Measurements from ENCODE around the gene OBI1. TPM values are rescaled to one million over a fixed set of nuclear protein-coding genes. Genes with fewer than 3 reads are reported as not detected.

The OBI1 gene
- total and polyA plus RNA-seq, 2 donors from 2014 or later = 4.0 to 9.9 TPM

DNA sequence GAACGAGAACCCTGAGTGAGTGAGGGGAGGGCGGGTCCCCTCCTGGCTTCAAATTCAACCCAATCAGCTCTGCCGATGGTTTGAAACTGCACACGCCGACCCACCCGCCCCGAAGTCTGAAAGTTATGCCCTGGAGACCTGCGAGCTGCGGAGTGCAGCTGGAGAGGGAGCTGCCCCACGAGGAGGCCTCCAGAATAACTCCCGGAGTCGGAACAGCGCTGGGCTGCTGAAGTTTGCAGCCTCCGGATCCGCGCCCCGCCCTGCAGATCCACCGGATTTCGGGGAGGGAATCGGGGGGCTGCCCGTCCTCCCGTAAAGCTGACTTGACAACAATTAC, 62.6 kb downstream of the OBI1 start:
- no peaks in the 10 kb centered on the region for H3K36me3 ChIP-seq (ENCODE audit: control insufficient read depth in 2 of 3, insufficient read depth in 3 of 3, low read length in 3 of 3)
- no peak overlapping the region for H3K9ac ChIP-seq (ENCODE audit: low read length in 3 of 3)
- H3K4me1 ChIP-seq (ENCODE audit: control insufficient read depth in 2 of 3, insufficient read depth in 2 of 3, low read depth in 1 of 3, low read length in 3 of 3) = peaks cover 0 to 3% (median 0%) of the 10 kb centered on the region in 3 donors
- intact Hi-C loops (cut with DNase I) = no loop called here
- H3K4me3 ChIP-seq (ENCODE audit: low read length in 3 of 3) = no peak overlapping the region
- no peak for FAIRE-seq
- no peaks in the 10 kb centered on the region for H3K9me3 ChIP-seq (ENCODE audit: control insufficient read depth in 2 of 3, insufficient read depth in 1 of 3, low read length in 3 of 3)
- H3K27ac ChIP-seq (ENCODE audit: low read depth in 2 of 2, low read length in 2 of 2) = no peak overlapping the region
- TF ChIP-seq CTCF (IDR thresholded peaks at IDR 0.05; ENCODE audit: borderline replicate concordance, extremely low read depth, insufficient read depth) = no peak
- peak in 1 of 5 donors; percentile 39 for DNase-seq
- peaks cover 85% of the 10 kb centered on the region for H3K27me3 ChIP-seq (ENCODE audit: control insufficient read depth, insufficient read depth, low read length)

- Histone ChIP-seq H3K27ac (ENCODE audit: low read depth in 2 of 2, low read length in 2 of 2) (no peak overlapping the region), H3K9me3 (ENCODE audit: control insufficient read depth in 2 of 3, insufficient read depth in 1 of 3, low read length in 3 of 3) (no peaks in the 10 kb centered on the region), H3K36me3 (ENCODE audit: control insufficient read depth in 2 of 3, insufficient read depth in 3 of 3, low read length in 3 of 3) (no peaks in the 10 kb centered on the region), H3K4me1 (ENCODE audit: control insufficient read depth in 2 of 3, insufficient read depth in 2 of 3, low read depth in 1 of 3, low read length in 3 of 3) (no peaks in the 10 kb centered on the region), H3K4me3 (ENCODE audit: low read length in 3 of 3) (no peak overlapping the region), H3K27me3 (ENCODE audit: control insufficient read depth, insufficient read depth, low read length) (peaks cover 80% of the 10 kb centered on the region), H3K9ac (ENCODE audit: low read length in 3 of 3) (no peak overlapping the region)
- intact Hi-C loops (cut with DNase I) = no loop called here
- DNase-seq = peak in 2 of 5 donors; percentile 31 to 69
- FAIRE-seq = no peak
- TF ChIP-seq CTCF (IDR thresholded peaks at IDR 0.05; ENCODE audit: borderline replicate concordance, extremely low read depth, insufficient read depth) = no peak
Observed at GRCh38 chr13:78595495-78596398, 63.2 kb downstream of the OBI1 start.

GRCh38 chr13:78594456-78594975, 64.4 kb downstream of the OBI1 start:
- intact Hi-C loops (cut with DNase I) = no loop called here
- Histone ChIP-seq H3K36me3 (ENCODE audit: control insufficient read depth in 2 of 3, insufficient read depth in 3 of 3, low read length in 3 of 3) (no peaks in the 10 kb centered on the region), H3K9ac (ENCODE audit: low read length in 3 of 3) (no peak overlapping the region), H3K27ac (ENCODE audit: low read depth in 2 of 2, low read length in 2 of 2) (no peak overlapping the region), H3K9me3 (ENCODE audit: control insufficient read depth in 2 of 3, insufficient read depth in 1 of 3, low read length in 3 of 3) (no peaks in the 10 kb centered on the region), H3K27me3 (ENCODE audit: control insufficient read depth, insufficient read depth, low read length) (peaks cover 78% of the 10 kb centered on the region), H3K4me1 (ENCODE audit: control insufficient read depth in 2 of 3, insufficient read depth in 2 of 3, low read depth in 1 of 3, low read length in 3 of 3) (no peaks in the 10 kb centered on the region), H3K4me3 (ENCODE audit: low read length in 3 of 3) (no peak overlapping the region)
- DNase-seq (no peak), FAIRE-seq (no peak)
- TF ChIP-seq CTCF (IDR thresholded peaks at IDR 0.05; ENCODE audit: borderline replicate concordance, extremely low read depth, insufficient read depth) = no peak

Data from kidney (tissue), 14 donors.